K562 (cell line): ENCODE measurements around the gene UCHL1. TPM values are rescaled to one million over a fixed set of nuclear protein-coding genes. Genes with fewer than 3 reads are reported as not detected.

Experiments used
- CBFA2T2 ChIP-seq: fragments of 450-650 bp; conservative IDR thresholded peaks from 2 replicates; pipeline ENCODE4 v1.6.1; 2017; ENCODE audit warnings: mild to moderate bottlenecking
- CEBPG ChIP-seq, 3 experiments: fragments of 200-800 bp in 1 of 3; sonication (Bioruptor generic) in 1 of 3; sonication (generic) in 1 of 3; formaldehyde crosslinking in 1 of 3; IDR thresholded peaks in 2 of 3; conservative IDR thresholded peaks in 1 of 3; 2 replicates each; pipeline versions ENCODE4 v1.6.1 to v1.8.0; 2016 to 2022; ENCODE audit warnings: missing compliant biosample characterization in 2 of 3, missing genetic modification characterization in 2 of 3, mild to moderate bottlenecking in 1 of 3, missing genetic modification reagents in 1 of 3
- E2F3 ChIP-seq: fragments of 250-450 bp; sonication (Bioruptor Pico); IDR thresholded peaks from 2 replicates; pipeline ENCODE4 v1.4.0; 2020; ENCODE audit warnings: mild to moderate bottlenecking
- EHMT2 ChIP-seq: fragments of 450-650 bp; IDR thresholded peaks from 2 replicates; pipeline ENCODE4 v1.6.1; 2018; ENCODE audit warnings: antibody characterized with exemption
- FOS ChIP-seq: IDR thresholded peaks from 3 replicates; pipeline ENCODE4 v1.6.1; 2011; ENCODE audit not compliant: insufficient read length; ENCODE audit errors: extremely low read depth
- GABPA ChIP-seq: fragments of 200-800 bp; sonication (Bioruptor generic); conservative IDR thresholded peaks from 2 replicates; pipeline ENCODE4 v1.6.1; 2016; ENCODE audit warnings: low read depth, missing genetic modification characterization, missing compliant biosample characterization
- HNRNPLL ChIP-seq: fragments of 200-400 bp; formaldehyde crosslinking; IDR thresholded peaks from 2 replicates; pipeline ENCODE4 v1.6.1; 2017; ENCODE audit warnings: low read length, low read depth, mild to moderate bottlenecking; ENCODE audit not compliant: poor library complexity, severe bottlenecking
- LEF1 ChIP-seq: fragments of 450-650 bp; IDR thresholded peaks from 2 replicates; pipeline ENCODE4 v1.6.1; 2016; ENCODE audit warnings: mild to moderate bottlenecking
- NFE2L1 ChIP-seq: fragments of 450-650 bp; IDR thresholded peaks from 2 replicates; pipeline ENCODE4 v1.6.1; 2016; ENCODE audit warnings: missing genetic modification characterization, low read depth, mild to moderate bottlenecking, missing compliant biosample characterization, moderate library complexity, borderline replicate concordance
- PCBP2 ChIP-seq: fragments of 200-400 bp; formaldehyde crosslinking; IDR thresholded peaks from 2 replicates; pipeline ENCODE4 v1.6.1; 2018; ENCODE audit warnings: low read length, low read depth, mild to moderate bottlenecking, moderate library complexity; ENCODE audit not compliant: poor library complexity, severe bottlenecking
- RAD21 ChIP-seq, 2 experiments: fragments of 250-450 bp in 1 of 2; fragments of 450-650 bp in 1 of 2; sonication (Bioruptor Pico) in 1 of 2; formaldehyde crosslinking in 1 of 2; IDR thresholded peaks in 1 of 2; conservative IDR thresholded peaks in 1 of 2; 2 replicates each; pipeline versions ENCODE4 v1.4.0 to v1.8.0; 2020 to 2022; ENCODE audit warnings: mild to moderate bottlenecking in 2 of 2, moderate library complexity in 1 of 2
- RBM17 ChIP-seq: fragments of 200-400 bp; formaldehyde crosslinking; IDR thresholded peaks from 2 replicates; pipeline ENCODE4 v1.6.1; 2017; ENCODE audit warnings: low read depth, mild to moderate bottlenecking, low read length, borderline replicate concordance
- RBM25 ChIP-seq: fragments of 200-400 bp; formaldehyde crosslinking; IDR thresholded peaks from 2 replicates; pipeline ENCODE4 v1.6.1; 2018; ENCODE audit warnings: low read length, low read depth, moderate library complexity; ENCODE audit not compliant: severe bottlenecking
- TBP ChIP-seq: optimal IDR thresholded peaks from 2 replicates; pipeline ENCODE3; 2011; ENCODE audit warnings: low read depth, low read length, improper control_type of control experiment
- TRIM24 ChIP-seq, 2 experiments: fragments of 450-650 bp; IDR thresholded peaks; 2 replicates each; pipeline ENCODE4 v1.6.1; 2016
- ZBTB8A ChIP-seq: fragments of 450-650 bp; IDR thresholded peaks from 2 replicates; pipeline ENCODE4 v1.6.1; 2018; ENCODE audit warnings: mild to moderate bottlenecking, moderate library complexity; ENCODE audit not compliant: partially characterized antibody
- ZKSCAN8 ChIP-seq: fragments of 200-800 bp; sonication (Bioruptor generic); IDR thresholded peaks from 2 replicates; pipeline ENCODE4 v1.6.1; 2016; ENCODE audit warnings: missing genetic modification characterization, missing compliant biosample characterization
- ZNF217 ChIP-seq: sonication (generic); formaldehyde crosslinking; IDR thresholded peaks from 2 replicates; pipeline ENCODE4 v1.8.0; 2022; ENCODE audit warnings: mild to moderate bottlenecking, missing genetic modification reagents
- ZNF436 ChIP-seq: fragments of 250-450, 450-650 bp; sonication (Bioruptor Pico); formaldehyde crosslinking; IDR thresholded peaks from 2 replicates; pipeline ENCODE4 v1.7.0; 2020; ENCODE audit warnings: mild to moderate bottlenecking
- polyA plus RNA-seq, 8 experiments: library from polyadenylated mRNA; depleted of rRNA in 4 of 8; stranded (reverse) in 5 of 8; unstranded in 3 of 8; fragments of >200 nt; fragmentation: Nextera tagmentation in 2 of 8; fragmentation: Illumina TruSeq in 1 of 8; extraction: Ambion mirVana in 2 of 8; extraction: Trizol in 1 of 8; gene quantifications; 2 replicates each; pipeline versions ENCODE4 v1.2.1 to v1.2.3, GENCODE V29; 2011 to 2014; ENCODE audit warnings: inconsistent platforms in 1 of 8, missing spikeins in 1 of 8
- total RNA-seq, 7 experiments: library from RNA; depleted of rRNA in 6 of 7; stranded (reverse); fragments of >200 nt in 6 of 7; fragmentation: Illumina TruSeq in 2 of 7; extraction: Trizol in 2 of 7; gene quantifications; 2 replicates each; pipeline versions ENCODE4 v1.2.1 to v1.2.3, GENCODE V29; 2011 to 2021; ENCODE audit warnings: low replicate concordance in 1 of 7
- TF ChIP-seq, protein P1 (sequence below): fragments of 450-650 bp; IDR thresholded peaks from 2 replicates; pipeline ENCODE4 v1.6.1; 2016
- TF ChIP-seq, protein P2 (sequence below): fragments of 150-350 bp; conservative IDR thresholded peaks from 2 replicates; pipeline ENCODE4 v1.6.1; 2014; ENCODE audit warnings: low read length
- TF ChIP-seq, protein P3 (sequence below): fragments of 250-450 bp; sonication (Bioruptor Pico); IDR thresholded peaks from 2 replicates; pipeline ENCODE4 v1.8.0; 2022; ENCODE audit warnings: moderate library complexity, mild to moderate bottlenecking, inconsistent platforms
- TF ChIP-seq, protein P4 (sequence below): fragments of 250-450 bp; sonication (Bioruptor Pico); IDR thresholded peaks from 2 replicates; pipeline ENCODE4 v1.5.0; 2021; ENCODE audit warnings: mild to moderate bottlenecking, borderline replicate concordance

The UCHL1 gene
- total and polyA plus RNA-seq, 9 of the 15 experiments (the other 6 are each of a cell fraction or from before 2014, with no cell fraction given) = 0.42 TPM; not detected in 8

DNA sequence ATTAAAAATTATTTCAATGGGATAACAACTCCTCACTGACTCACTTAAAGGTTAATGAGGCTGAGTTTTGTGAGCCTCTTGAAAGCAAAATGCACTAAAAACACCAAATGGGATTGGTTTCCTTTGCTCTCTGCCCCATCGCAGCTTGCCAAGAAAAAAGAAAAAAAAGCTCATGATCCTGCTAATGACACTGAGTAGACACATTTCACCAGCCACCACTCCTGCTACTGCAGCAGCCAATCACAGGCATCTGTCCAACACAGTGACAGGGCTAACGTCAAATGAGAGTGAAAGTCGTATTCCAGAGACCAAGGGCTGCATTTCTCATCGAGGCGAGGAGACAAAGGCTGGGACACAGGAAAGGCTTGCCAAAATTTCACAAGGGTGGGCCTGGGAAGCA is 47.5 kb upstream of the UCHL1 start (continued):
- TF ChIP-seq, protein P1, sequence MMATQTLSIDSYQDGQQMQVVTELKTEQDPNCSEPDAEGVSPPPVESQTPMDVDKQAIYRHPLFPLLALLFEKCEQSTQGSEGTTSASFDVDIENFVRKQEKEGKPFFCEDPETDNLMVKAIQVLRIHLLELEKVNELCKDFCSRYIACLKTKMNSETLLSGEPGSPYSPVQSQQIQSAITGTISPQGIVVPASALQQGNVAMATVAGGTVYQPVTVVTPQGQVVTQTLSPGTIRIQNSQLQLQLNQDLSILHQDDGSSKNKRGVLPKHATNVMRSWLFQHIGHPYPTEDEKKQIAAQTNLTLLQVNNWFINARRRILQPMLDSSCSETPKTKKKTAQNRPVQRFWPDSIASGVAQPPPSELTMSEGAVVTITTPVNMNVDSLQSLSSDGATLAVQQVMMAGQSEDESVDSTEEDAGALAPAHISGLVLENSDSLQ = peak; percentile 94
- TF ChIP-seq ZKSCAN8 (CRISPR knock-in tag) = no peak
- TF ChIP-seq, protein P2, sequence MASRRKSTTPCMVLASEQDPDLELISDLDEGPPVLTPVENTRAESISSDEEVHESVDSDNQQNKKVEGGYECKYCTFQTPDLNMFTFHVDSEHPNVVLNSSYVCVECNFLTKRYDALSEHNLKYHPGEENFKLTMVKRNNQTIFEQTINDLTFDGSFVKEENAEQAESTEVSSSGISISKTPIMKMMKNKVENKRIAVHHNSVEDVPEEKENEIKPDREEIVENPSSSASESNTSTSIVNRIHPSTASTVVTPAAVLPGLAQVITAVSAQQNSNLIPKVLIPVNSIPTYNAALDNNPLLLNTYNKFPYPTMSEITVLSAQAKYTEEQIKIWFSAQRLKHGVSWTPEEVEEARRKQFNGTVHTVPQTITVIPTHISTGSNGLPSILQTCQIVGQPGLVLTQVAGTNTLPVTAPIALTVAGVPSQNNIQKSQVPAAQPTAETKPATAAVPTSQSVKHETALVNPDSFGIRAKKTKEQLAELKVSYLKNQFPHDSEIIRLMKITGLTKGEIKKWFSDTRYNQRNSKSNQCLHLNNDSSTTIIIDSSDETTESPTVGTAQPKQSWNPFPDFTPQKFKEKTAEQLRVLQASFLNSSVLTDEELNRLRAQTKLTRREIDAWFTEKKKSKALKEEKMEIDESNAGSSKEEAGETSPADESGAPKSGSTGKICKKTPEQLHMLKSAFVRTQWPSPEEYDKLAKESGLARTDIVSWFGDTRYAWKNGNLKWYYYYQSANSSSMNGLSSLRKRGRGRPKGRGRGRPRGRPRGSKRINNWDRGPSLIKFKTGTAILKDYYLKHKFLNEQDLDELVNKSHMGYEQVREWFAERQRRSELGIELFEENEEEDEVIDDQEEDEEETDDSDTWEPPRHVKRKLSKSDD = no peak
- TF ChIP-seq, protein P3, sequence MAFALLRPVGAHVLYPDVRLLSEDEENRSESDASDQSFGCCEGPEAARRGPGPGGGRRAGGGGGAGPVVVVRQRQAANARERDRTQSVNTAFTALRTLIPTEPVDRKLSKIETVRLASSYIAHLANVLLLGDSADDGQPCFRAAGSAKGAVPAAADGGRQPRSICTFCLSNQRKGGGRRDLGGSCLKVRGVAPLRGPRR (CRISPR knock-in tag) = no peak
- no peak for TF ChIP-seq ZNF436 (CRISPR knock-in tag)
- no peak for TF ChIP-seq GABPA (tag)
- TF ChIP-seq NFE2L1 = no peak
- peak; percentile 11 for TF ChIP-seq RBM25
- no peak for TF ChIP-seq EHMT2
- no peak for TF ChIP-seq CBFA2T2
- no peak for TF ChIP-seq RAD21 (CRISPR knock-in tag; conservative IDR thresholded peaks at IDR 0.05 in 1 of 2, IDR thresholded peaks at IDR 0.05 in 1 of 2)
- TF ChIP-seq ZBTB8A = no peak
- no peak for TF ChIP-seq TRIM24 (IDR thresholded peaks at IDR 0.05)
- no peak for TF ChIP-seq ZNF217 (CRISPR knock-in tag)
- no peak for TF ChIP-seq LEF1
- no peak for TF ChIP-seq E2F3
- TF ChIP-seq RBM17 = no peak
- no peak for TF ChIP-seq PCBP2
- TF ChIP-seq CEBPG (CRISPR knock-in tag; IDR thresholded peaks at IDR 0.05) = no peak
- no peak for TF ChIP-seq CEBPG (tag; conservative IDR thresholded peaks at IDR 0.05 in 1 of 2, IDR thresholded peaks at IDR 0.05 in 1 of 2)
- peak; percentile 45 for TF ChIP-seq FOS
- TF ChIP-seq TBP = no peak
- TF ChIP-seq, protein P4, sequence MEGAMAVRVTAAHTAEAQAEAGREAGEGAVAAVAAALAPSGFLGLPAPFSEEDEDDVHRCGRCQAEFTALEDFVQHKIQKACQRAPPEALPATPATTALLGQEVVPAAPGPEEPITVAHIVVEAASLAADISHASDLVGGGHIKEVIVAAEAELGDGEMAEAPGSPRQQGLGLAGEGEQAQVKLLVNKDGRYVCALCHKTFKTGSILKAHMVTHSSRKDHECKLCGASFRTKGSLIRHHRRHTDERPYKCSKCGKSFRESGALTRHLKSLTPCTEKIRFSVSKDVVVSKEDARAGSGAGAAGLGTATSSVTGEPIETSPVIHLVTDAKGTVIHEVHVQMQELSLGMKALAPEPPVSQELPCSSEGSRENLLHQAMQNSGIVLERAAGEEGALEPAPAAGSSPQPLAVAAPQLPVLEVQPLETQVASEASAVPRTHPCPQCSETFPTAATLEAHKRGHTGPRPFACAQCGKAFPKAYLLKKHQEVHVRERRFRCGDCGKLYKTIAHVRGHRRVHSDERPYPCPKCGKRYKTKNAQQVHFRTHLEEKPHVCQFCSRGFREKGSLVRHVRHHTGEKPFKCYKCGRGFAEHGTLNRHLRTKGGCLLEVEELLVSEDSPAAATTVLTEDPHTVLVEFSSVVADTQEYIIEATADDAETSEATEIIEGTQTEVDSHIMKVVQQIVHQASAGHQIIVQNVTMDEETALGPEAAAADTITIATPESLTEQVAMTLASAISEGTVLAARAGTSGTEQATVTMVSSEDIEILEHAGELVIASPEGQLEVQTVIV (CRISPR knock-in tag) = no peak
- TF ChIP-seq HNRNPLL = no peak
